Nephron (organoid): ENCODE measurements around the gene CYP2C9.
"Not testable (repeated sequence)": the region's sequence is repeated elsewhere in the genome, so short reads cannot be mapped to it uniquely, and the experiment has no call there.

Experiments used
- H3K27ac Mint-ChIP-seq, 3 experiments: 2 replicates each; pipeline ENCODE4 v1.8.0; 2020; ENCODE audit warnings: mixed read lengths in 3 of 3, mild to moderate bottlenecking in 2 of 3, moderate library complexity in 1 of 3
- H3K27me3 Mint-ChIP-seq: 2 replicates; pipeline ENCODE4 v1.8.0; 2021; ENCODE audit warnings: low read depth, mild to moderate bottlenecking, moderate library complexity, mixed read lengths
- H3K36me3 Mint-ChIP-seq: 2 replicates; pipeline ENCODE4 v1.8.0; 2020; ENCODE audit warnings: low read depth, mixed read lengths
- H3K4me1 Mint-ChIP-seq: 2 replicates; pipeline ENCODE4 v1.8.0; 2020; ENCODE audit warnings: mixed read lengths
- H3K4me3 Mint-ChIP-seq, 3 experiments: 2 replicates each; pipeline ENCODE4 v1.8.0; 2020; ENCODE audit warnings: mild to moderate bottlenecking in 3 of 3, mixed read lengths in 3 of 3, moderate library complexity in 2 of 3
- H3K9me3 Mint-ChIP-seq: 2 replicates; pipeline ENCODE4 v1.8.0; 2020; ENCODE audit warnings: mixed read lengths
- CTCF ChIP-seq, 3 experiments: fragments of 200-600 bp; sonication (generic); IDR thresholded peaks; one replicate each; pipeline ENCODE4 v1.5.0; 2021; ENCODE audit warnings: antibody characterized with exemption in 3 of 3; ENCODE audit not compliant: unreplicated experiment in 3 of 3

The CYP2C9 gene

GRCh38 chr10:94938383-94938782 is at the start of gene CYP2C9:
Gene CYP2C9 (plus strand): TSS chr10:94938658. CDS start chr10:94938683, 25 bp downstream.
- no peak within 1 kb of the TSS for H3K4me3 Mint-ChIP-seq
- H3K27ac Mint-ChIP-seq: no peak within 1 kb of the TSS
- no peaks in the 10 kb centered on the region for H3K4me1 Mint-ChIP-seq
- H3K27me3 Mint-ChIP-seq: peaks cover 5% of the 10 kb centered on the region
- H3K36me3 Mint-ChIP-seq: no peaks in the 10 kb centered on the region
- H3K9me3 Mint-ChIP-seq: peaks cover 10% of the 10 kb centered on the region
- no peak for TF ChIP-seq CTCF (IDR thresholded peaks at IDR 0.05; ENCODE audit: unreplicated experiment in 3 of 3)

DNA sequence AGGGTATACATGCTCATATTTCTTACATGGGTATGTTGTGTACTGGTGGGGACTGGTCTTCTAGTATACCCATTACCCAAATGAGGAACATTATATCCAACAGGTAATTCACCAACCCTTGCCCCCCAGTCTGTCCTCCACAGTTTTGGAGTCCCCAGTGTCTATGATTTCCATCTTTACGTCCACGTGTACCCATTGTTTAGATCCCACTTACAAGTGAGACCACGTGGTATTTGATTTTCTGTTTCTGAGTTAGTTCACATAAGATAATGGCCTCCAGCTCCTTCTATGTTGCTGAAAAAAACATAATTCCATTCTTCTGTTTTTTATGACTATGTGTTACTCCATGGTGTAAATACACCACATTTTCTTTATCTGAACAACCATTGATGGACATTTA is 49.3 kb upstream of the CYP2C9 start:
- Mint-ChIP-seq H3K36me3 (no peaks in the 10 kb centered on the region), H3K4me3 (no peak overlapping the region), H3K9me3 (peaks cover 3% of the 10 kb centered on the region), H3K4me1 (no peaks in the 10 kb centered on the region), H3K27ac (no peak overlapping the region), H3K27me3 (no peaks in the 10 kb centered on the region)
- TF ChIP-seq CTCF (IDR thresholded peaks at IDR 0.05; ENCODE audit: unreplicated experiment in 3 of 3): no peak

GRCh38 chr10:94890264-94891022 is 48.0 kb upstream of the CYP2C9 start:
- TF ChIP-seq CTCF (IDR thresholded peaks at IDR 0.05; ENCODE audit: unreplicated experiment in 3 of 3): no peak
- H3K4me3 Mint-ChIP-seq: no peak overlapping the region
- H3K27ac Mint-ChIP-seq: no peak overlapping the region
- no peaks in the 10 kb centered on the region for H3K4me1 Mint-ChIP-seq
- peaks cover 4% of the 10 kb centered on the region for H3K27me3 Mint-ChIP-seq
- peaks cover 7% of the 10 kb centered on the region for H3K9me3 Mint-ChIP-seq
- H3K36me3 Mint-ChIP-seq: no peaks in the 10 kb centered on the region

DNA sequence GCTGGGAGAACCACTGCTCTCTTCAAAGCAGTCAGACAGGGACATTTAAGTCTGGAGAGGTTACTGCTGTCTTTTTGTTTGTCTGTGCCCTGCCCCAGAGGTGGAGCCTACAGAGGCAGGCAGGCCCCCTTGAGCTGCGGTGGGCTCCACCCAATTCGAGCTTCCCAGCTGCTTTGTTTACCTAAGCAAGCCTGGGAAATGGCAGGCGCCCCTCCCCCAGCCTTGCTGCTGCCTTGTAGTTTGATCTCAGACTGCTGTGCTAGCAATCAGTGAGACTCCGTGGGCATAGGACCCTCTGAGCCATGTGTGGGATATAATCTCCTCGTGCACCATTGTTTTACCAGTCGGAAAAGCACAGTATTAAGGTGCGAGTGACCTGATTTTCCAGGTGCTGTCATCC is 40.0 kb upstream of the CYP2C9 start:
- not testable (repeated sequence) for H3K36me3 Mint-ChIP-seq, H3K27ac Mint-ChIP-seq, H3K4me1 Mint-ChIP-seq, H3K27me3 Mint-ChIP-seq, H3K4me3 Mint-ChIP-seq
- H3K9me3 Mint-ChIP-seq: peaks cover 17% of the 10 kb centered on the region

- Mint-ChIP-seq H3K36me3 (no peaks in the 10 kb centered on the region), H3K27ac (peak overlapping the region; percentile 64 to 82 (median 78)), H3K27me3 (no peaks in the 10 kb centered on the region), H3K4me3 (no peak overlapping the region), H3K9me3 (peaks cover 9% of the 10 kb centered on the region), H3K4me1 (no peaks in the 10 kb centered on the region)
- no peak for TF ChIP-seq CTCF (IDR thresholded peaks at IDR 0.05; ENCODE audit: unreplicated experiment in 3 of 3)
Observed at GRCh38 chr10:94902080-94902479, 36.4 kb upstream of the CYP2C9 start.

GRCh38 chr10:94902570-94902969 is 35.9 kb upstream of the CYP2C9 start:
- Mint-ChIP-seq H3K9me3 (peaks cover 5% of the 10 kb centered on the region), H3K27me3 (no peaks in the 10 kb centered on the region), H3K4me3 (no peak overlapping the region), H3K36me3 (no peaks in the 10 kb centered on the region), H3K27ac (peak overlapping the region; percentile 64 to 82 (median 78)), H3K4me1 (no peaks in the 10 kb centered on the region)
- no peak for TF ChIP-seq CTCF (IDR thresholded peaks at IDR 0.05; ENCODE audit: unreplicated experiment in 3 of 3)

- H3K4me1 Mint-ChIP-seq, H3K36me3 Mint-ChIP-seq, H3K27me3 Mint-ChIP-seq, H3K4me3 Mint-ChIP-seq: not testable (repeated sequence)
- peak overlapping the region; percentile 88 to 95 (median 91) for H3K27ac Mint-ChIP-seq
- H3K9me3 Mint-ChIP-seq: peaks cover 12% of the 10 kb centered on the region
Observed at GRCh38 chr10:94904506-94905148, 33.8 kb upstream of the CYP2C9 start.
